ENCODE data around the gene ODC1.
A peak's percentile ranks its signal among the peaks of the same experiment; 100 is the strongest.
"Not testable (repeated sequence)": the region's sequence is repeated elsewhere in the genome, so short reads cannot be mapped to it uniquely, and the experiment has no call there.

Gene ODC1

GRCh38 chr2:10447895-10448575 is at the start of gene ODC1:
Gene ODC1, minus strand, starts transcription at chr2:10448327. Its CDS starts 3,295 bp downstream, at chr2:10445032.
- peak; percentile 95 for DNase-seq

GRCh38 chr2:10497797-10498251 is 49.7 kb upstream of the ODC1 start:
- DNase-seq: peak; percentile 49

GRCh38 chr2:10495988-10496313 is 47.8 kb upstream of the ODC1 start:
- DNase-seq: no peak

- no peak for DNase-seq
Measured at GRCh38 chr2:10495311-10495987, 47.3 kb upstream of the ODC1 start.

- DNase-seq: no peak
Measured at GRCh38 chr2:10494351-10495066, 46.4 kb upstream of the ODC1 start.

GRCh38 chr2:10493634-10494281 is 45.6 kb upstream of the ODC1 start:
- no peak for DNase-seq

- DNase-seq: no peak
Measured at GRCh38 chr2:10493075-10493633, 45.0 kb upstream of the ODC1 start.

- no peak for DNase-seq
Measured at GRCh38 chr2:10490806-10491291, 42.7 kb upstream of the ODC1 start.

GRCh38 chr2:10489842-10490555 is 41.9 kb upstream of the ODC1 start:
- no peak for DNase-seq

- not testable (repeated sequence) for DNase-seq
Measured at GRCh38 chr2:10488142-10488541, 40.0 kb upstream of the ODC1 start.

GRCh38 chr2:10487741-10488104 is 39.6 kb upstream of the ODC1 start:
- not testable (repeated sequence) for DNase-seq

- DNase-seq: no peak
Measured at GRCh38 chr2:10487081-10487740, 39.1 kb upstream of the ODC1 start.

GRCh38 chr2:10486601-10487079 is 38.5 kb upstream of the ODC1 start:
- no peak for DNase-seq

- DNase-seq: no peak
Measured at GRCh38 chr2:10486091-10486490, 38.0 kb upstream of the ODC1 start.

- DNase-seq: no peak
Measured at GRCh38 chr2:10482913-10483312, 34.8 kb upstream of the ODC1 start.

- DNase-seq: no peak
Measured at GRCh38 chr2:10482460-10482859, 34.3 kb upstream of the ODC1 start.

- DNase-seq: no peak
Measured at GRCh38 chr2:10481666-10482157, 33.6 kb upstream of the ODC1 start.

GRCh38 chr2:10481055-10481665 is 33.0 kb upstream of the ODC1 start:
- DNase-seq: no peak

GRCh38 chr2:10480359-10480949 is 32.3 kb upstream of the ODC1 start:
- no peak for DNase-seq

GRCh38 chr2:10478916-10479315 is 30.8 kb upstream of the ODC1 start:
- no peak for DNase-seq

- no peak for DNase-seq
Measured at GRCh38 chr2:10478298-10478625, 30.1 kb upstream of the ODC1 start.
